ENCODE data around the gene ABCB11. TPM values are rescaled to one million over a fixed set of nuclear protein-coding genes. Genes with fewer than 3 reads are reported as not detected.

ABCB11 gene
- total RNA-seq, 4 donors from 2014 or later, result 0.10 to 0.24 (median 0.12) TPM; not detected in 1

- TF ChIP-seq POLR2A (IDR thresholded peaks at IDR 0.05) (no peak), CTCF (IDR thresholded peaks at IDR 0.05 in 4 of 5, conservative IDR thresholded peaks at IDR 0.05 in 1 of 5) (no peak)
- DNase-seq (no peak), ATAC-seq (no peak)
- no peaks in the 10 kb centered on the region for H3K9me3 ChIP-seq
- H3K27ac ChIP-seq, result no peak overlapping the region
- no peaks in the 10 kb centered on the region for H3K27me3 ChIP-seq
- no peak overlapping the region for H3K4me3 ChIP-seq
- H3K4me1 ChIP-seq, result peaks cover 0 to 5% of the 10 kb centered on the region in 2 donors
- no peaks in the 10 kb centered on the region for H3K36me3 ChIP-seq
- in situ Hi-C loops (cut with MboI; ENCODE audit: low sequenced_read_pairs in 4 of 4) (no loop called here), intact Hi-C loops (cut with DNase I; ENCODE audit: low total_unique reads) (no loop called here)
Observed at GRCh38 chr2:168894720-168895119, 136.4 kb downstream of the ABCB11 start.

GRCh38 chr2:168894101-168894500 lies 137.0 kb downstream of the ABCB11 start:
- Histone ChIP-seq H3K4me1 (peaks cover 0 to 5% of the 10 kb centered on the region in 2 donors), H3K27ac (no peak overlapping the region), H3K36me3 (no peaks in the 10 kb centered on the region), H3K9me3 (no peaks in the 10 kb centered on the region), H3K4me3 (no peak overlapping the region), H3K27me3 (no peaks in the 10 kb centered on the region)
- TF ChIP-seq POLR2A (IDR thresholded peaks at IDR 0.05) (no peak), CTCF (IDR thresholded peaks at IDR 0.05 in 4 of 5, conservative IDR thresholded peaks at IDR 0.05 in 1 of 5) (no peak)
- in situ Hi-C loops (cut with MboI; ENCODE audit: low sequenced_read_pairs in 4 of 4), result no loop called here
- intact Hi-C loops (cut with DNase I; ENCODE audit: low total_unique reads), result no loop called here
- no peak for ATAC-seq
- DNase-seq, result no peak

GRCh38 chr2:168892327-168892726 lies 138.8 kb downstream of the ABCB11 start:
- Histone ChIP-seq H3K9me3 (no peaks in the 10 kb centered on the region), H3K36me3 (no peaks in the 10 kb centered on the region), H3K27ac (no peak overlapping the region), H3K4me1 (peaks cover 0 to 5% of the 10 kb centered on the region in 2 donors), H3K27me3 (no peaks in the 10 kb centered on the region), H3K4me3 (no peak overlapping the region)
- intact Hi-C loops (cut with DNase I; ENCODE audit: low total_unique reads) (no loop called here), in situ Hi-C loops (cut with MboI; ENCODE audit: low sequenced_read_pairs in 4 of 4) (no loop called here)
- no peak for TF ChIP-seq POLR2A (IDR thresholded peaks at IDR 0.05)
- TF ChIP-seq CTCF (IDR thresholded peaks at IDR 0.05 in 4 of 5, conservative IDR thresholded peaks at IDR 0.05 in 1 of 5), result no peak
- no peak for DNase-seq
- no peak for ATAC-seq

- Histone ChIP-seq H3K27me3 (no peaks in the 10 kb centered on the region), H3K4me1 (peaks cover 0 to 5% of the 10 kb centered on the region in 2 donors), H3K4me3 (peak within 1 kb of the TSS; percentile 50 to 73 (median 60)), H3K9me3 (no peaks in the 10 kb centered on the region), H3K36me3 (no peaks in the 10 kb centered on the region), H3K27ac (no peak within 1 kb of the TSS)
- peak; percentile 74 to 83 for DNase-seq
- TF ChIP-seq CTCF (IDR thresholded peaks at IDR 0.05 in 4 of 5, conservative IDR thresholded peaks at IDR 0.05 in 1 of 5) (no peak), POLR2A (IDR thresholded peaks at IDR 0.05) (no peak)
- in situ Hi-C loops (cut with MboI; ENCODE audit: low sequenced_read_pairs in 4 of 4), result no loop called here
- intact Hi-C loops (cut with DNase I; ENCODE audit: low total_unique reads), result no loop called here
- peak; percentile 100 for ATAC-seq
Observed at GRCh38 chr2:168890006-168890782, 140.9 kb downstream of the ABCB11 start, which contains the start of gene SPC25. TSS of gene SPC25 (minus strand) at chr2:168890430. CDS start at chr2:168889519, 911 bp downstream.

Data from gastrocnemius medialis (tissue), 4 donors.